GM23248 (cell line): ENCODE measurements around the gene BCAR3.

Experiments
- EZH2 ChIP-seq: fragments of 200-600 bp; sonication (generic); IDR thresholded peaks from 2 replicates; pipeline ENCODE4 v1.6.1; 2018; ENCODE audit warnings: antibody characterized with exemption, mild to moderate bottlenecking; ENCODE audit not compliant: insufficient read depth, poor library complexity, severe bottlenecking
- EZH2phosphoT487 ChIP-seq: fragments of 200-600 bp; sonication (generic); IDR thresholded peaks from 2 replicates; pipeline ENCODE4 v1.6.1; 2018; ENCODE audit warnings: antibody characterized with exemption, moderate library complexity, mild to moderate bottlenecking, low read depth; ENCODE audit not compliant: insufficient read depth

DNA sequence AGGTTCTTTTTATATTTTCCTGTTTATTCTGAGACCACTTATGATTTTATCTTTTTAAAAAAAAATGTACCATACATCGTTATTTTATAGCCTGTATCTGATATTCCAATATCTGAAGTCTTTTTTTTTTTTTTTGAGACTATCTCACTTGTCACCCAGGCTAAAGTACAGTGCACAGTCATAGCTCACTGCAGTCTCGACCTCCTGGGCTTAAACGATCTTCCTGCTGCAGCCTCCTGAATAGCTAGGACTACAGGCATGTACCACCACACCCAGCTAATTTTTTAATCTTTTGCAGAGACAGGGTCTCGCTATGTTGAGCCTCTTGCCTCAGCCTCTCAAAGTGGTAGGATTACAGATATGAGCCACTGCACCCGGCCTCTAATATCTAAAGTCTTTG, 25.1 kb downstream of the BCAR3 start:
- no peak for TF ChIP-seq EZH2
- TF ChIP-seq EZH2phosphoT487: no peak
